Cardiac septum (tissue), 1 donor: ENCODE results near the gene TARBP1. TPM values are rescaled to one million over a fixed set of nuclear protein-coding genes. Genes with fewer than 3 reads are reported as not detected.
"Not testable (repeated sequence)": the region's sequence is repeated elsewhere in the genome, so short reads cannot be mapped to it uniquely, and the experiment has no call there.

ENCODE experiments used
- DNase-seq: peaks from one replicate; pipeline ENCODE4 v3.0.0-alpha.2; 2020; ENCODE audit warnings: low spot score
- intact Hi-C: fragments of 100-400 bp; cut with DNase I; formaldehyde crosslinking; loops from one replicate; pipeline ENCODE4 v1.14.0; 2022
- total RNA-seq: library from RNA; stranded (reverse); fragmentation: NEBNext Ultra II Directional; extraction: Animal tissue kit (Norgen Biotek cat#: 25700); gene quantifications from one replicate; pipeline ENCODE4 v1.2.1, GENCODE V29; 2021
- donor health status: DM: no; HTN: no; CAD: no.

Gene TARBP1
- total RNA-seq, 1 donor from 2014 or later, result 9.1 TPM

GRCh38 chr1:234406871-234407270, 72.1 kb downstream of the TARBP1 start:
- intact Hi-C loops, result no loop called here

GRCh38 chr1:234405676-234406075, 73.3 kb downstream of the TARBP1 start:
- no peak for DNase-seq
- intact Hi-C loops, result no loop called here

More at GRCh38 chr1:234406871-234407270, 72.1 kb downstream of the TARBP1 start:
- DNase-seq, result no peak

GRCh38 chr1:234402939-234403338, 76.0 kb downstream of the TARBP1 start:
- intact Hi-C loops, result no loop called here
- no peak for DNase-seq

- intact Hi-C loops, result no loop called here
- DNase-seq, result no peak
Observed at GRCh38 chr1:234401658-234402057, 77.3 kb downstream of the TARBP1 start.

- DNase-seq, result no peak
- intact Hi-C loops, result no loop called here
Observed at GRCh38 chr1:234400773-234401172, 78.2 kb downstream of the TARBP1 start.

- DNase-seq, intact Hi-C loops: not testable (repeated sequence)
Observed at GRCh38 chr1:234399515-234399914, 79.5 kb downstream of the TARBP1 start.

- intact Hi-C loops, result no loop called here
- DNase-seq, result no peak
Observed at GRCh38 chr1:234398849-234399381, 80.1 kb downstream of the TARBP1 start.

GRCh38 chr1:234397732-234398131, 81.2 kb downstream of the TARBP1 start:
- no peak for DNase-seq
- intact Hi-C loops, result no loop called here

DNA sequence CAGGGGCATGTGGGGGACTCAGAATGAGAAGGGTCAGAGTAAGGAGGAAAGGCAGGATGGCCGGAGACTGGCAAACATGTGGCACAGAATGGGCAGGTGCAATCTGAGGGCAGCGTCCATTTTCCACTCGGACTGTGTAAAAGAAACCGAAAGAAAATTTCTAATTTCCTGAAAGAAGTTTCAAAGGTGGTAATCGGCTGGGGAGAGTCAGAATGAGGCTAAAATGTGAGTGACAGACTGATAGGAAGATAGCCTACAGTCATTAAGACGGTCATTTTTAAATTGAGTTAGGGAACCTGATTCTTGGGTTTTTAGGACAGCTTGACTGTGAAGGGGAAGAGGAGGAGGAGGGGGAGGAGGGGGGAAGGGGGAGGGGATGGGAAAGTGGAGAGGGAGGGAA, 82.1 kb downstream of the TARBP1 start:
- DNase-seq, result no peak
- intact Hi-C loops, result no loop called here

GRCh38 chr1:234396092-234396491, 82.9 kb downstream of the TARBP1 start:
- DNase-seq, result no peak
- intact Hi-C loops, result no loop called here

- no peak for DNase-seq
- intact Hi-C loops, result no loop called here
Observed at GRCh38 chr1:234395297-234395696, 83.7 kb downstream of the TARBP1 start.

GRCh38 chr1:234393190-234393589, 85.8 kb downstream of the TARBP1 start:
- intact Hi-C loops, result no loop called here
- DNase-seq, result no peak

GRCh38 chr1:234388094-234388493, 90.9 kb downstream of the TARBP1 start:
- no peak for DNase-seq
- intact Hi-C loops, result no loop called here

- no peak for DNase-seq
- intact Hi-C loops, result no loop called here
Observed at GRCh38 chr1:234386122-234386521, 92.9 kb downstream of the TARBP1 start.

DNA sequence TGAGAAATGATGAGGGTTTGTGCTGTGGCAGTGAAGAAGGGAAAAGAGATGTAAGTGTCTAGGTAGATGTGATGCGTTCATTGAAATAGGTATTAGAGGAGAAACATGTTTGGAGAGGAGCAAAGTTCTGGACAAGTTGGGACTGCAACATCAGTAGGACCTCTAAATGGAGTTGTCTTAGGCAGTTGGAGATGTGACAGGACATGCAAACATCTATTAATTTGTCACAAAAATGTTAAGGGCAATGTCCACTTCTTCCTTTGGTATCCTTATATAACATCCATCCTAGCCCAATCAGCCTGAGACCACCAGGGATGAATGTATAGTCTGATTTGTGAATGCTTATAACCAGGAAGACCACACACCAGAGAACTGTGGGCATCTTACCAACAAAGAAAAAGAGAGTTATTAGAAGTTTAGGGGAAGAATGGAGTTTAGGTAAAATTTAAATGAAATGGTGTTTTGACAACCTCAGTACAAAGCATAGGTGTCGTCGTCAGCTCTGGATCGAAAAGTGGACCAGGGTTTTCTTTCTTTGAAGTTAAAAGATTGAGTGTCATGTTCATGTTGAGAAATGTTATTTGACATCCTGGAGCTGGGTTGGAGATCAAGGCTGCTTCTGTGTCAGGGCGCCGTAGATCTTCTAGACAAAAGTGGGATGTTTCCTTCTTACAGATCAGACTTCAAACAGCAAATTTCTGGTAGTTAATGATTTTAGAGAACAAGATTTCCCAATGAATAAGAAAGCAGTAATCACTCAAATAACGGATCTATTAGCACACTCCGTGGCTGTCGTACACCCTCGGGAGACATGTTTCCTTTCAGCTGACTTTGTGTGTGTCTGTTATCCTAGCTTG, 97.1 kb downstream of the TARBP1 start:
- no peak for DNase-seq
- intact Hi-C loops, result no loop called here

- DNase-seq, intact Hi-C loops: not testable (repeated sequence)
Observed at GRCh38 chr1:234379591-234380109, 99.3 kb downstream of the TARBP1 start.

- no peak for DNase-seq
- intact Hi-C loops, result no loop called here
Observed at GRCh38 chr1:234375672-234376071, 103.3 kb downstream of the TARBP1 start.

DNA sequence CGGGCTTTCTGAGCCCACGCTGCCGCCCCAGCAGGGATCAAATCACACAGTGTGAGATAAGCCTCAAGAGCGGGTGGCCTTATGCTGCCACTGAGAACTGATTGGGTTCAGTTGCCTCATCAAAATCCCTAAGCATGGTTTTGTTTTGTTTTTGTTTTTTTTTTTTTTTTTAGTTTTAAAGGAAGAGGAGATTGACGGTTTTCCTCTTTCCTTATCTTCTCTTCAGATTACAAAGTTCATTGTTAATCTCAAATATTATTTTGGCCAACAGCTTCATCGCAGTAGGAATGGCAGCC, 105.1 kb downstream of the TARBP1 start:
- intact Hi-C loops, result loop anchor here (5.0 kb wide), 1 partner anchor 103 kb away; the partner anchor contains the start of gene TARBP1
- DNase-seq, result no peak

- intact Hi-C loops, result loop anchor here (5.0 kb wide), 1 partner anchor 104 kb away; the partner anchor contains the start of gene TARBP1
- peak; percentile 93 for DNase-seq
Observed at GRCh38 chr1:234373064-234373958, 105.7 kb downstream of the TARBP1 start, which contains the start of gene COA6. Gene COA6 (plus strand): TSS chr1:234373456. CDS start chr1:234373467, 11 bp downstream.
